Measurements from ENCODE around the gene SUFU.
A peak's percentile ranks its signal among the peaks of the same experiment; 100 is the strongest.

Gene SUFU

DNA sequence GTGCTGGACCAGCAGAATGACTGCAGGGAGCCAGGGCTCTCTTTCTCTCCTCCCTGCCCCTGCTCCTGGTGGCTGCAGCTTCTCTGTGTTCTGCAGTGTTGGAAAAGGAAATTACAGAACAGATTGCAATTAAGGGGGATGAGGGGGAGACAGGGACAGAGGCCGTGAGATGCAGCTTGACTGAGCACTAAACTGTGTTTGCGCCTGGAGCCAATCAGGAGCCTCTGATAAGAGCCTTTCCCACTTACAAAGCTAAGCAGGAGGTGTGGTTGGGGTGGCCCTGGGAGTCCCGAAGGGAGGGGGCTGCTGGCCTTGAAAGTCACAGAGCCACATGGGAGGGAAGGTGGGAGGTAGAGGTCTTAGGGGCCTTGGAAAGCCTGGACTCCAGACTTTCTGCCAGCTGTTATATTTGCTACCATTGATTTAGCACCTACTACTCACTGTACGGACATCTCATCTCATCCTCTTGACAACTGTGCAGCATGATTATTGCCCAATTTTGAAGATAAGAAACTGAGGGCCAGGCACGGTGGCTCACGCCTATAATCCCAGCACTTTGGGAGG lies 167.2 kb downstream of the SUFU start:
- DNase-seq (ENCODE audit: low read depth in 3 of 3) = no peak

DNA sequence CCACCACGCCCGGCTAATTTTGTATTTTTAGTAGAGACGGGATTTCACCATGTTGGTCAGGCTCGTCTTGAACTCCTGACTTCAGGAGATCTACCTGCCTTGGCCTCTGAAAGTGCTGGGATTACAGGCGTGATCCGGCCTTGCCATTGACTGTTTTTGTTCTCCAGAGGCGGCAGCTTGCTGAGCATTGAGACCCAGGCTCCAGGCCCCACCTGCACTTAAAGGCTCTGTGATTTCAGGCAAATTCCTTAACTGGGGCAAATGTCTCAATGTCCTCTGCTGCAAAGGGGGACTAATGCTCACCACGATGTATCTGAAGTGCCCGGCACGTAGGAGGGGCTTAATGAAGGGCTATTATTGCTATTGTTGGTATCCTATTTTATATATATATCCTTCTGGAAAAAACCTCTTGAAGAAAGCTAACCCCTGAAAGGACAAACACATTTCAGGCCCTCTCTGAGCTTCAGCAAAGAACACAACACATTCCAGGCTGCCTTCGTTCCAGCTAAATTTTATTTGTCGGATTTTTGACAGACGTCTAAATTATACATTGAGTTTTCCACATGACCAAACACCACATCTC lies 169.6 kb downstream of the SUFU start:
- no peak for DNase-seq (ENCODE audit: low read depth in 3 of 3)

DNA sequence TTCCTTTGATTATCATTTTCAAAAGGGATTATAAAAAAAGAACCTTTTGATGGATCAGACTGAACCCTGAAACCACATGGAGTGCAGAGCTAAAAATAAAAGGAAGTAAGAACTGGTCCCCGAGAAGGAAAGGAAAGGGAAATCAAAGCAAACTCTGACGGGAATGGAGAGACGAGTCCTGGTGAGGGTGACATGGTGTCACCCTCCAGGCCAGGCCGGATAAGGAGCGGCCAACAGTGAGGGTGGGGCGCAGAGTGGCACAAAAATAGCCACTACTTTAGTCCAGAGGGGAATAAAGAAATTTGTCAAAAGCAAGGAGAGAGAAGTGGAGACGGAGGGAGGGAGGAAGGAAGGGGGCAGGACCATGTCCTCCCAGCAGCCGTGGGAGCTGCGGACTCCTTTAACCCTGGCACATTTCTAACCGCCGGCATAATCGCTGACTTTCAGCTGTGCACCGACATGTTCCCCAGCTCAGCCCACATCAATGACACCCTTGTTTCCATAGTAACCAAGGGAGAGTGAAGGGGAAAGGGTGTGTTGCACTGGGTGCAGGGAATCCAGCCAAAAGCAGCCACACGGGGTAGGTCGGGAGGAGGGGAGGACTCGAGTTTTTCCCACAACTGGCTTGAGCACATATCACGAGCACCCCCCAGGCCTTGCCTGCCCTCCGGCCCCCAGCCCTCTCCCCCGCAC lies 170.2 kb downstream of the SUFU start:
- peak; percentile 44 to 62 (median 57) for DNase-seq (ENCODE audit: low read depth in 3 of 3)

DNA sequence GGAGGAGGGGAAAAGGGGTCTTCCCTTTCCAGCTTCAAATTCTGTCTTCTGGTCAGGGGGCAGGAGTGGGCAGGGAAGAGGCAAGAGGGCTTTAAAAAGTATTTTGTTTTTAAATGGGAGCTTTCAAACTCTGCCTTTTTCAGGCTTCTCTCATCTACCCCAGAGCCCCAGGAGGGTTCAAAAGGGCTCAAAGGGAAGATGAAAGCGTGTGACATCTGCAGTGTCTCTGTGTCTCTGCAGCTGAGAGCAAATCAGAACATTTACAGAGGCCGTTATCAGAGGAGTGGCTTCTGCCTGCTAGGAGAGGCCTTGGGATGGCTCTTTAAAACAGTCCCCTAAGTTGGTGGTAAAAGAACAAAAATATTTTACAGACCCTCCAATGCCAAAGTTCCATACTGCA lies 170.8 kb downstream of the SUFU start:
- no peak for DNase-seq (ENCODE audit: low read depth in 3 of 3)

- DNase-seq (ENCODE audit: low read depth in 3 of 3) = no peak
These were observed 171.4 kb downstream of the SUFU start for GRCh38 chr10:102675011-102675665.

GRCh38 chr10:102675666-102676533 lies 172.1 kb downstream of the SUFU start:
- no peak for DNase-seq (ENCODE audit: low read depth in 3 of 3)

- DNase-seq (ENCODE audit: low read depth in 3 of 3) = no peak
These were observed 173.0 kb downstream of the SUFU start for GRCh38 chr10:102676534-102677315.

DNA sequence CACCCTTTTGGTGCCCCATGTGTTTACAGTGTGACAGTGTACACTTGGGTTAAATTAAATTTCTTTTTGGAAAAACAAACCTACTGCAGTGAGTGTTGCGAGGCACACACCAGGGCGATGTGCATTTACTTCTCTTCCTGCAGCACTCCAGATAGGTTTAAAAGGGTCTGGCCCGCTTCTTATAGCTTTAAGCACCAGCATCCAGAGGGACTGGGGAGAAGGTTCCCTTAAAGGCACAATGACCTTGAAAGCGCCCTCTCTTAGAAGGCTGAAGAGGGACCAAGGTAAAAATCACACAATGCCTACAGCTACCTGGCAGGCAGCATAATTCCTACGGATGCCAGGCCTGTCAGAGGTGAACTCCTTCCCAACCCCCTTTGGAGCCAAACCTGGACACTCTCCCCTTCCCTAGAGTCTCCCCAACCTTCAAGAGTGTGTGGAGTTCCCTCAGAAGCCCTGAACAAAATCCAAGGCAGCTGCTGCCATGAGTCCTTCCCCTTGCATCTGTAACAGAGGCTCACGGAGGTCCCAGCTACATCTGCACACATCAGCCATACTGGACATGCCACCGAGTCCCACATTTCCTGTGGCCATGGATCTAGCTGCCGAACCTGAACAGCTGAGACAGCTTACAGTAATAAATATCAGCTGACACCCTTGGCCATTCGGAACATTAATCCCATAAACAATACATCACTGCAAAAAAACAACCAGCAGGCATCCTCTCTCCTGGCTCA lies 173.7 kb downstream of the SUFU start:
- DNase-seq (ENCODE audit: low read depth in 3 of 3) = no peak

- no peak for DNase-seq (ENCODE audit: low read depth in 3 of 3)
These were observed 174.3 kb downstream of the SUFU start for GRCh38 chr10:102678068-102678400.

GRCh38 chr10:102678842-102679289 lies 175.1 kb downstream of the SUFU start:
- DNase-seq (ENCODE audit: low read depth in 3 of 3) = no peak

DNA sequence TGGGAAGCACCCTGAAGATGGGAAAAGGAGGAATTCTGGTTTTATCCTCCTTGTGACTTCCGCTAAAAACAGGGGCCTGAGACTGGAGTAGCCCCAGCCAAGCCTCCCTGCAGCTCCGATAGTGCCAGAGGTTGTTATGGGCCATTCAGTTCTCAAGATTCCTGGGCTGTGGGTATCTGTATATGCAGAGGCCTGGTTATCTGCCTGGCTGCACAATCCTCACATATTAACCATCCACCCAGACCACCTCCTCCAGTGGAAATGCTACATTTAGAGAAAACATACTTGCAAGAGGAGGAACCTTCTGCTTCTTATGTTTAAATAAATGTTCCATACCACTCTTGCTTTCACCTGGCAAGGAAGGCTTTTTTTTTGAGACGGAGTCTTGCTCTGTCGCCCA lies 175.8 kb downstream of the SUFU start:
- no peak for DNase-seq (ENCODE audit: low read depth in 3 of 3)

- no peak for DNase-seq (ENCODE audit: low read depth in 3 of 3)
These were observed 177.9 kb downstream of the SUFU start for GRCh38 chr10:102681696-102682095.

DNA sequence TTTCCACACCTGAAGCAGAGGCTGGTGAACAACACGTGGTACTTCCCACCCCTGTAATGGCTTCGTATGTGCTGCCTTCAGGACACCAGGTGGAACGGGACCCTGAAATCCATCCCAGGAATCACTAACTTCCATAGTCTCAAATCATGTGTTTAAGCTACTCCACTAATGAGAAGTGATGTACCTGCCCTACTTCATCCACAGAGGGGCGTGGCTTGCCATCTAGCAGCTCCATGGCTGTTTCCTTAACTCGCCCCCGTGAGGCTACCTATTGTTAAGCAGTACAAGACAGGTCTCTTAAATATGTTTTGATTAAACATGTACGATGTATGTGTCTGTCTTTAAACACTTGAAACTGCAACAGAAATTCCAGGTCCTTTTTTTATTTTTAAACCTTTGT lies 178.6 kb downstream of the SUFU start:
- no peak for DNase-seq (ENCODE audit: low read depth in 3 of 3)

- DNase-seq (ENCODE audit: low read depth in 3 of 3) = no peak
These were observed 179.2 kb downstream of the SUFU start for GRCh38 chr10:102682981-102683380.
